ENCODE results near the gene FAM241A.

GRCh38 chr4:112153211-112153791 lies 8.0 kb downstream of the FAM241A start:
- TF ChIP-seq CTCF (IDR thresholded peaks at IDR 0.05; ENCODE audit: low read length) (no peak), EZH2 (IDR thresholded peaks at IDR 0.05; ENCODE audit: borderline replicate concordance, low read length) (no peak)

All from OCI-LY1 (cell line).